PFSK-1 (cell line): ENCODE results near the gene NDFIP1.

ENCODE experiments used
- FOXP2 ChIP-seq: optimal IDR thresholded peaks from 2 replicates; pipeline ENCODE3; 2011; ENCODE audit warnings: borderline replicate concordance, control low read depth, inconsistent platforms; ENCODE audit not compliant: insufficient read depth; ENCODE audit errors: extremely low read length, extremely low read depth
- POLR2AphosphoS5 ChIP-seq: IDR thresholded peaks from 2 replicates; pipeline ENCODE4 v1.6.1; 2012; ENCODE audit warnings: low read depth, mild to moderate bottlenecking, control low read depth, low read length, moderate library complexity
- REST ChIP-seq, 2 experiments: IDR thresholded peaks; 2 replicates each; pipeline versions ENCODE4 v1.6.1 to v1.8.0; 2011 to 2012; ENCODE audit warnings: low read depth in 2 of 2, low read length in 2 of 2, control low read depth in 1 of 2, inconsistent platforms in 1 of 2, mild to moderate bottlenecking in 1 of 2, moderate library complexity in 1 of 2; ENCODE audit not compliant: insufficient read depth in 1 of 2
- SIN3A ChIP-seq: IDR thresholded peaks from 2 replicates; pipeline ENCODE4 v1.6.1; 2012; ENCODE audit warnings: mild to moderate bottlenecking, low read length, moderate library complexity, borderline replicate concordance; ENCODE audit not compliant: insufficient read depth
- TAF1 ChIP-seq: IDR thresholded peaks from 2 replicates; pipeline ENCODE4 v1.6.1; 2012; ENCODE audit warnings: low read length, control low read depth, borderline replicate concordance; ENCODE audit not compliant: insufficient read depth

Gene NDFIP1

GRCh38 chr5:142186514-142186856 lies 77.9 kb downstream of the NDFIP1 start:
- no peak for TF ChIP-seq REST (IDR thresholded peaks at IDR 0.05; ENCODE audit: insufficient read depth in 1 of 2, low read depth in 2 of 2, low read length in 2 of 2)

- TF ChIP-seq REST (IDR thresholded peaks at IDR 0.05; ENCODE audit: insufficient read depth in 1 of 2, low read depth in 2 of 2, low read length in 2 of 2) (no peak), SIN3A (no peak), TAF1 (no peak), FOXP2 (no peak), POLR2AphosphoS5 (no peak)
These were observed 78.4 kb downstream of the NDFIP1 start for GRCh38 chr5:142186857-142187594.

GRCh38 chr5:142189813-142190212 lies 81.2 kb downstream of the NDFIP1 start:
- TF ChIP-seq TAF1 (no peak), FOXP2 (no peak), POLR2AphosphoS5 (no peak), SIN3A (no peak), REST (IDR thresholded peaks at IDR 0.05; ENCODE audit: insufficient read depth in 1 of 2, low read depth in 2 of 2, low read length in 2 of 2) (no peak)

- no peak for TF ChIP-seq TAF1
- TF ChIP-seq FOXP2, result no peak
- TF ChIP-seq SIN3A, result no peak
- no peak for TF ChIP-seq POLR2AphosphoS5
- TF ChIP-seq REST (IDR thresholded peaks at IDR 0.05; ENCODE audit: insufficient read depth in 1 of 2, low read depth in 2 of 2, low read length in 2 of 2), result no peak
These were observed 83.2 kb downstream of the NDFIP1 start for GRCh38 chr5:142191776-142192175.

- no peak for TF ChIP-seq POLR2AphosphoS5
- TF ChIP-seq TAF1, result no peak
- no peak for TF ChIP-seq SIN3A
- no peak for TF ChIP-seq REST (IDR thresholded peaks at IDR 0.05; ENCODE audit: insufficient read depth in 1 of 2, low read depth in 2 of 2, low read length in 2 of 2)
- TF ChIP-seq FOXP2, result no peak
These were observed 83.9 kb downstream of the NDFIP1 start for GRCh38 chr5:142192286-142193113.
